BLaER1 treated with 17β-estradiol and CSF1 and Interleukin-3, amounts not matched to agents 10 nM and 100 nM (cell line): ENCODE results near the gene EFNA5.

Experiments used
- H3K27ac ChIP-seq, 11 experiments: shearing (Covaris generic); formaldehyde crosslinking; 2 replicates each; pipeline ENCODE4 v1.8.1; 2022
- H3K27me3 ChIP-seq, 11 experiments: shearing (Covaris generic); formaldehyde crosslinking; 2 replicates each; pipeline ENCODE4 v1.8.1; 2022
- H3K36me3 ChIP-seq, 11 experiments: shearing (Covaris generic); formaldehyde crosslinking; 2 replicates each; pipeline ENCODE4 v1.8.1; 2022
- H3K4me1 ChIP-seq, 10 experiments: shearing (Covaris generic); formaldehyde crosslinking; 2 replicates each; pipeline ENCODE4 v1.8.1; 2022
- H3K4me2 ChIP-seq, 11 experiments: shearing (Covaris generic); formaldehyde crosslinking; 2 replicates each; pipeline ENCODE4 v1.8.1; 2022
- H3K4me3 ChIP-seq, 10 experiments: shearing (Covaris generic); formaldehyde crosslinking; 2 replicates each; pipeline ENCODE4 v1.8.1; 2022
- H3K9ac ChIP-seq, 11 experiments: shearing (Covaris generic); formaldehyde crosslinking; 2 replicates each; pipeline ENCODE4 v1.8.1; 2022
- H3K9me3 ChIP-seq, 11 experiments: shearing (Covaris generic); formaldehyde crosslinking; replicated peaks in 1 of 11; 2 replicates each; pipeline ENCODE4 v1.8.1; 2022
- H4K20me1 ChIP-seq, 11 experiments: shearing (Covaris generic); formaldehyde crosslinking; 2 replicates each; pipeline ENCODE4 v1.8.1; 2022
- Cebpa-rat ChIP-seq, 11 experiments: shearing (Covaris generic); IDR thresholded peaks; 2 replicates each; pipeline ENCODE4 v1.8.1; 2022

EFNA5 gene

DNA sequence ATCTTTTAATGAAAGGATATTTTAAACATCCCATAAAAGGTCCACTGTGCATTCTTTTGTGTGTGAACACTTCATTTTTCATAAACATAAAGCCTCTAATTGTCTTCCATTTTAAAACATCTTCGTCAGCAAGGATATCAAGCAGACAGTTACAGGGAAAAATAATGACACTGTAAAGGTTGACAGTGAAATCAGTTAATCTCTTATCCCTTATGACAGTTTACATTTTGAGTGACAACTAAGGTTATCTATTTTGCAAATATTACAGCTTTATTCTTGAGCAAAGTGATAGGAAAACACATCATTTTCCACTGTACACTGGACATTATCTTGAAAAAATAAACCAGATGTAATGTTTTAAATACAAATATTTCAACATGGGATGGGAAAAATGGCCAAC, 28.7 kb upstream of the EFNA5 start:
- Histone ChIP-seq H3K36me3 (no peaks in the 10 kb centered on the region), H3K4me1 (no peaks in the 10 kb centered on the region), H4K20me1 (no peaks in the 10 kb centered on the region), H3K4me3 (no peak overlapping the region), H3K27me3 (no peaks in the 10 kb centered on the region), H3K27ac (no peak overlapping the region), H3K9me3 (no peaks in the 10 kb centered on the region; a peak in 1 of 22 replicates), H3K4me2 (no peak overlapping the region), H3K9ac (no peak overlapping the region)
- TF ChIP-seq Cebpa-rat (IDR thresholded peaks at IDR 0.05) = no peak

DNA sequence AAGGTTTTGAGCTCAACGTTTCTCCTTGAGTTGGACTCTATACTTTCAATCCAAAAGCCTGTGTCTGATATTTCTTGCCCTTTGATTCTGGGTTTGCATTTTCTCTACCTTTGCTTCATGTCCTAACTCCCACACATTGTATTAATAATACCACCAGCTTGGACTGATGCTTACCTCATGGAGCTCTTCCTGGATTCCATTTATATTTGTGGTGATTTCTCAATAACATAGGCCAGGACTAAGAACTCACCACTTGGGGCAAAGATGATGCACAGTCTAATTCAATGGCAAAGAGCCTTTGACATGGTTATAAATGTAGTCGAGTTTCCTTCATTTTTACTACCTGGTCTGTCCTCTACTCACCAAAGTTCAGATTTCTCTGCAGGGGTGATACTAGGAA, 27.5 kb upstream of the EFNA5 start:
- no peak overlapping the region for H3K27ac ChIP-seq
- H4K20me1 ChIP-seq = no peaks in the 10 kb centered on the region
- H3K9ac ChIP-seq = no peak overlapping the region
- H3K27me3 ChIP-seq = no peaks in the 10 kb centered on the region
- no peaks in the 10 kb centered on the region for H3K36me3 ChIP-seq
- no peak overlapping the region for H3K4me2 ChIP-seq
- H3K4me3 ChIP-seq = no peak overlapping the region
- no peak for TF ChIP-seq Cebpa-rat (IDR thresholded peaks at IDR 0.05)
- no peaks in the 10 kb centered on the region for H3K4me1 ChIP-seq
- H3K9me3 ChIP-seq = no peaks in the 10 kb centered on the region; a peak in 1 of 22 replicates

DNA sequence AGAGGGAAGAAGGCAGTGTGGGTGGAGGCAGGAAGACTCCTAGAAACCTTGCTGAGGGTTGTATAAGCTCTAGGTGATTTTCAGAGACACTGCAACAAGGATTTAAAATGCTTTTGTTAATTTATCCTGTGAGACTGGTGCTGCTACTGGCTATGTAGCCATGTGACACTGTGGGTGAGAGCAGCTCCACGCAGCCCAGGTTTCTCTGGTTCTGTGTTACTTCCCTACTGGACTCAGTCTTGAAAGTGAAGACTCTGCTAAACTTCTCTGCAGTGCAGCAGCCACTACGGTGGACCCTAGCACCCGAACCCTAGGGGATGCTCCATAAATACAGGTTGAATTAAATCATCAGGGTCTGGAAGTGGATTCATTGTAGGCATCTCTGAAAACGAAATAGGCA, 25.8 kb upstream of the EFNA5 start:
- Histone ChIP-seq H3K36me3 (no peaks in the 10 kb centered on the region), H3K27ac (no peak overlapping the region), H4K20me1 (no peaks in the 10 kb centered on the region), H3K27me3 (no peaks in the 10 kb centered on the region), H3K9ac (no peak overlapping the region), H3K4me2 (no peak overlapping the region), H3K9me3 (no peaks in the 10 kb centered on the region; a peak in 2 of 22 replicates), H3K4me1 (no peaks in the 10 kb centered on the region), H3K4me3 (no peak overlapping the region)
- no peak for TF ChIP-seq Cebpa-rat (IDR thresholded peaks at IDR 0.05)

DNA sequence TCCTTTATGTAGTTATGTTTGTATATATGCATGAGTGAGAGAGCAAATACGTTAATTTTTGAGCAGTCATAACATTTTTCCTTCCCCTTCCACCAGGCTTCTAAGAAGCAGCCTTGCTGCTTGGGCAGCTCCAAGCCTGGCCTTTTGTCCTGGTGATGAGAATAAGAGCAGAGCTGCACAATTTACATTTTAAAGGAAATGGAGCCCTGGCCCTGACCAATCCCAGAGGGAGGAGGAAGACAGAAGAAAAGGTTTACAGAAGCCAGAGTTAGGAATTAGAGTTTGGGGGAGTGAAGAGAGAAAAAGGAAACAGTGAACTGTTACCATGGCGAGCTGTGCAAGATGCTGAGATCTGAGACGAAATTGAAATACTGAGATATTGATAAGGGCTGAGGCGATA, 25.3 kb upstream of the EFNA5 start:
- TF ChIP-seq Cebpa-rat (IDR thresholded peaks at IDR 0.05) = no peak
- H3K9ac ChIP-seq = no peak overlapping the region
- no peaks in the 10 kb centered on the region; a peak in 2 of 22 replicates for H3K9me3 ChIP-seq
- no peaks in the 10 kb centered on the region for H4K20me1 ChIP-seq
- H3K36me3 ChIP-seq = no peaks in the 10 kb centered on the region
- H3K4me2 ChIP-seq = no peak overlapping the region
- H3K27me3 ChIP-seq = no peaks in the 10 kb centered on the region
- H3K4me3 ChIP-seq = no peak overlapping the region
- H3K27ac ChIP-seq = no peak overlapping the region
- H3K4me1 ChIP-seq = no peaks in the 10 kb centered on the region

DNA sequence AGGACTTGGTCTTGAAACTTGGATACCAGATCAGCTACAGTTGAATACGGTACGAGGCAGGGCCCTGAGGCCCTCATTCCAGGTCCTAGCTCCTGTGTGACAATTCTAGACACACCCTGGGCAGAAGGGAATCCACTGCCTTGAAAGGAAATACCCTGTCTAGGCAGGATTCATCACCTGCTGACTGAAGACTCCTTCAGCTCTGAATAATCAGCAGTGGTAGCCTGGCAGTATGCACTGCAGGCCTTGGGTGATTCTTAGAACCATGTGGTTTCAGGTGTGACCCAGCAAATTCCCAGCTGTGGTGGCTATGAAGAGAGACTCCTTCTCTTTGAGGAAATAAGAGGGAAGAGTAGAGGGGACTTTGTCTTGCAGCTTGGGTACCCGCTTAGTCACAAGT, 17.2 kb upstream of the EFNA5 start:
- TF ChIP-seq Cebpa-rat (IDR thresholded peaks at IDR 0.05) = no peak
- Histone ChIP-seq H3K27me3 (no peaks in the 10 kb centered on the region), H4K20me1 (no peaks in the 10 kb centered on the region), H3K27ac (no peak overlapping the region), H3K4me1 (no peaks in the 10 kb centered on the region), H3K9ac (no peak overlapping the region), H3K9me3 (no peaks in the 10 kb centered on the region; a peak in 1 of 22 replicates), H3K4me2 (no peak overlapping the region), H3K4me3 (no peak overlapping the region), H3K36me3 (no peaks in the 10 kb centered on the region)

DNA sequence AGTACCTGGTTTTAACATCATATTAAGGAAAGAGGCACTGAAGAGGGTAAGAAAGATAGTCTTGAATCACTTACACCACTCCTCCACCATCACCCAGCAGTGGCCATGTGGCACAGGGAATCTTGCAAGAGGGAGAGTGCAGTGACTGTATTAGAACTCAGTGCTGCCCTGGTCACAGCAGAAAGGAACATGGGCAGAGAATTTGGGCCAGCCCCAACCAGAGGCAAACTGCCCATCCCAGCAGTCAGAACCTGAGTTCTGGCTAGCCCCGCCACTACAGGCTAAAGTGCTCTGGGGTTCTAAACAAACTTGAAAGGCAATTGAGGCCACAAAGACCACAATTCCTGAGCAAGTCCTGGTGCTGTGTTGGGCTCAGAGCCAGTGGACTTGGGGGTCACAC, 16.7 kb upstream of the EFNA5 start:
- Histone ChIP-seq H3K4me3 (no peak overlapping the region), H4K20me1 (no peaks in the 10 kb centered on the region), H3K36me3 (no peaks in the 10 kb centered on the region), H3K4me2 (no peak overlapping the region), H3K27ac (no peak overlapping the region), H3K9ac (no peak overlapping the region), H3K4me1 (no peaks in the 10 kb centered on the region), H3K9me3 (no peaks in the 10 kb centered on the region; a peak in 1 of 22 replicates), H3K27me3 (no peaks in the 10 kb centered on the region)
- TF ChIP-seq Cebpa-rat (IDR thresholded peaks at IDR 0.05) = no peak

DNA sequence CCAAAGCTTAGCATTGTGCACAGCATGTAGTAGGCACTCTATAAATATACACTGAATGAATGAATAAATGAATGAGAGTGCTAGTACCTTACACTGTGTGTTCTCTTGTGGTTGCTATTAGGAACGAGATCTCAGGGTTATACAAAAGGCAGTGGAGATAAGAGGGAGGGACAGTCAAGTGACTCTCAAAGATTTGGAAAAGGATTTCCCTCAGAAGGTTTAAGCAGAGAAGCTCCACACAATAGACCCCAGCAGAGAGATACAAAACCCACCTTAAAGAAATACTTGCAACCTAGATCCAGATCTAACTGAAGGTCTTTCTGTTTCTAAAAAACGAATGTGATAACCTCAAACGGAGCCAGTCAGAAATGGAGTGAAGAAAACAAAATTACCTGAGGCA, 11.8 kb upstream of the EFNA5 start:
- Histone ChIP-seq H3K9ac (no peak overlapping the region), H3K36me3 (no peaks in the 10 kb centered on the region), H3K9me3 (no peaks in the 10 kb centered on the region), H3K4me2 (no peak overlapping the region), H3K27ac (no peak overlapping the region), H3K4me1 (no peaks in the 10 kb centered on the region), H3K4me3 (no peak overlapping the region), H3K27me3 (no peaks in the 10 kb centered on the region), H4K20me1 (no peaks in the 10 kb centered on the region)
- TF ChIP-seq Cebpa-rat (IDR thresholded peaks at IDR 0.05) = no peak

DNA sequence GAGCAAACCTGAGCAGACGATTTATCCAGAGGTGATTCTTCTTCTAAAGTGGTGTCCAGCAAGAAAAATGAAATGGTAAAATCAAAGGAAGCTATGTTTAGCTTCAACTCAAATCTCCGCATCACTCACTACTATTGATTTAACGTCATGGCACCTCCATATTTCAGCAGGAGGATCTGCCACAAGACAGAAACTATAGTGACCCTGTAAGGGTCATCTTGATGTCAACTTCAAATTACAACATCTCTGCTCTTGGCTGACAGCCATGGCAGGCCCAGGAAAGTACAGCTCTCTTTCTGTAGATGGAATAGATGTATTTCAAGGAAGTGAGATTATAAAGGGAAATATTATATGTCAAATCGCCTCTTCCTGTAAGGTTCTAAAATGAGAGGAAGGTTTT, 10.1 kb upstream of the EFNA5 start:
- TF ChIP-seq Cebpa-rat (IDR thresholded peaks at IDR 0.05) = no peak
- no peaks in the 10 kb centered on the region for H3K27me3 ChIP-seq
- H4K20me1 ChIP-seq = no peaks in the 10 kb centered on the region
- no peaks in the 10 kb centered on the region for H3K9me3 ChIP-seq
- H3K4me3 ChIP-seq = no peak overlapping the region
- H3K36me3 ChIP-seq = no peaks in the 10 kb centered on the region
- H3K4me1 ChIP-seq = no peaks in the 10 kb centered on the region
- H3K9ac ChIP-seq = no peak overlapping the region
- H3K4me2 ChIP-seq = no peak overlapping the region
- H3K27ac ChIP-seq = no peak overlapping the region

DNA sequence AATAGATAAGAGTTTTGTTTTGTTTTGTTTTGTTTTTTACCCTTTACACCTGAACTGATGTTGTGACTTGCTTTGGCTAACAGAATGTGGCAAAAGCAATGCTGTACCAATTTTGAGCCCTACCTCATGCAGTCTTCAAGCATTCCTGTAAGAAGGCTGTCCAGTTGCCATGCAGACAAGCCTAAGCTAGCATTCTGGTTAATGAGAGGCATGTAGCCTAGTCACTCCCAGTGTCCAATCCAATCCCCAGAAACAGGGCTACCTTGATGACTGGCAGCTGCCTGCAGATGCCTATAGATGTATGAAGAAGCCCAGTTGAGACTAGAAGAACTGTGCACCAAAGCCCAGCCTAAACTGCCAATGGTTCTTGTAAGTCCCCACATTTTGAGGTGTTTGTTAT, 9.4 kb upstream of the EFNA5 start:
- H4K20me1 ChIP-seq = no peaks in the 10 kb centered on the region
- no peak overlapping the region for H3K4me2 ChIP-seq
- no peaks in the 10 kb centered on the region for H3K9me3 ChIP-seq
- no peak overlapping the region for H3K9ac ChIP-seq
- 0 out of 22 replicates have a peak, but pooled peaks cover 0 to 2% (median 0%) of the 10 kb centered on the region in 11 experiments for H3K27me3 ChIP-seq
- H3K36me3 ChIP-seq = no peaks in the 10 kb centered on the region
- no peak overlapping the region for H3K27ac ChIP-seq
- no peak overlapping the region for H3K4me3 ChIP-seq
- no peaks in the 10 kb centered on the region for H3K4me1 ChIP-seq
- no peak for TF ChIP-seq Cebpa-rat (IDR thresholded peaks at IDR 0.05)

DNA sequence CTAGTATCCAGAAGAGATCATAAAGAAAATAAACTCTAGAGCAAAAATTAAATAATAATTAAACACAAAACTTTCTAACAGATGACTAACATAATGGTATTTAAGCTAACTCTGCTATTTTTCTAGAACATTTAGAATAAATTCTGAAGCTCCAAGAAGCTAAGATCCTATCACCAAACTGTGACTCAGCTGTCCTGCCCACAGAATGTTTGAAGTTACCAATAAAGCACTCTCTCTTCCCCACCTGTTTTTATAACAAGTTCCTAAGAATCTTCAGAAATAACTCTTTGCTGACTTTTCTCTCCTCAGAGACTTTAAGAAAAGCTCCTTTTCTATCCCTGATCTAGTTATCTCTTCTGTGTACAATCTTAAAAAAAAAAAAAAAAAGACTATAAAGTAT, 6.0 kb upstream of the EFNA5 start:
- no peak overlapping the region for H3K27ac ChIP-seq
- H3K9ac ChIP-seq = no peak overlapping the region
- no peaks in the 10 kb centered on the region for H3K36me3 ChIP-seq

More for the DNA sequence above, 6.0 kb upstream of the EFNA5 start:
- Histone ChIP-seq H3K27me3 (peaks cover 22 to 35% (median 27%) of the 10 kb centered on the region in 11 experiments), H3K4me2 (no peak overlapping the region), H3K9me3 (no peaks in the 10 kb centered on the region), H4K20me1 (peaks cover 0 to 17% (median 6%) of the 10 kb centered on the region in 11 experiments; a peak in 16 of 22 replicates), H3K4me3 (no peak overlapping the region), H3K4me1 (peaks cover 0 to 18% (median 17%) of the 10 kb centered on the region in 10 experiments; a peak in 17 of 20 replicates)
- TF ChIP-seq Cebpa-rat (IDR thresholded peaks at IDR 0.05) = no peak
